HG02763 (cell line): ENCODE results near the gene PRKG1.

Source experiments
- ATAC-seq: cut with Tn5 transposase; IDR thresholded peaks from one replicate; pipeline ENCODE4 v1.9.1; 2021; ENCODE audit warnings: mild to moderate bottlenecking, moderate library complexity; ENCODE audit not compliant: unreplicated experiment

The PRKG1 gene

GRCh38 chr10:51937308-51938140 lies 863.2 kb downstream of the PRKG1 start:
- ATAC-seq: no peak

- no peak for ATAC-seq
Observed at GRCh38 chr10:51950371-51950995, 876.2 kb downstream of the PRKG1 start.

- ATAC-seq: no peak
Observed at GRCh38 chr10:51950996-51951555, 876.8 kb downstream of the PRKG1 start.

- no peak for ATAC-seq
Observed at GRCh38 chr10:51951601-51952000, 877.3 kb downstream of the PRKG1 start.

GRCh38 chr10:51952056-51952455 lies 877.8 kb downstream of the PRKG1 start:
- ATAC-seq: no peak

GRCh38 chr10:51955696-51956095 lies 881.4 kb downstream of the PRKG1 start:
- no peak for ATAC-seq

GRCh38 chr10:51956822-51957221 lies 882.5 kb downstream of the PRKG1 start:
- ATAC-seq: no peak

- ATAC-seq: peak; percentile 57
Observed at GRCh38 chr10:51960494-51960895, 886.2 kb downstream of the PRKG1 start.

GRCh38 chr10:51961401-51961800 lies 887.1 kb downstream of the PRKG1 start:
- no peak for ATAC-seq

GRCh38 chr10:51964630-51965029 lies 890.3 kb downstream of the PRKG1 start:
- no peak for ATAC-seq

- ATAC-seq: no peak
Observed at GRCh38 chr10:51965451-51965850, 891.2 kb downstream of the PRKG1 start.

GRCh38 chr10:51972733-51973346 lies 898.6 kb downstream of the PRKG1 start:
- no peak for ATAC-seq

- no peak for ATAC-seq
Observed at GRCh38 chr10:51980752-51981151, 906.5 kb downstream of the PRKG1 start.

- ATAC-seq: no peak
Observed at GRCh38 chr10:51981731-51982130, 907.4 kb downstream of the PRKG1 start.

- ATAC-seq: no peak
Observed at GRCh38 chr10:51983481-51983880, 909.2 kb downstream of the PRKG1 start.

GRCh38 chr10:51985336-51985735 lies 911.0 kb downstream of the PRKG1 start:
- no peak for ATAC-seq

- ATAC-seq: no peak
Observed at GRCh38 chr10:51986516-51986915, 912.2 kb downstream of the PRKG1 start.

- ATAC-seq: no peak
Observed at GRCh38 chr10:51993475-51993874, 919.2 kb downstream of the PRKG1 start.

GRCh38 chr10:51999096-51999495 lies 924.8 kb downstream of the PRKG1 start:
- no peak for ATAC-seq

- ATAC-seq: peak; percentile 64
Observed at GRCh38 chr10:52004342-52004949, 930.2 kb downstream of the PRKG1 start.

- no peak for ATAC-seq
Observed at GRCh38 chr10:52007091-52007490, 932.8 kb downstream of the PRKG1 start.
